RWPE1 (cell line): ENCODE measurements around the gene DCTD.

Source experiments
- CTCF ChIA-PET: fragments of 350-600 bp; sonication (Branson Sonifier 250); formaldehyde crosslinking; extraction: SDS; loops from one replicate; lab custom pipeline; 2021; lab: Yijun Ruan, JAX
- POLR2A ChIA-PET: fragments of 400-600 bp; formaldehyde crosslinking; extraction: SDS; loops from one replicate; lab custom pipeline; 2020; ENCODE audit warnings: antibody characterized with exemption; ENCODE audit not compliant: low non-redundant PET; lab: Yijun Ruan, JAX
- DNase-seq: peaks from one replicate; pipeline ENCODE4 v3.0.0; 2012; ENCODE audit warnings: low spot score
- H3K27ac ChIP-seq: fragments of 450-650 bp; 2 replicates; pipeline ENCODE4 v1.5.1; 2017
- CTCF ChIP-seq: fragments of 450-650 bp; conservative IDR thresholded peaks from 2 replicates; pipeline ENCODE4 v1.5.1; 2017; ENCODE audit warnings: low read depth, mild to moderate bottlenecking

The DCTD gene

GRCh38 chr4:182928061-182928460 is 10.9 kb upstream of the DCTD start:
- ChIA-PET CTCF (no interaction called here), POLR2A (no interaction called here)
- no peak for DNase-seq
- no peak for TF ChIP-seq CTCF
- H3K27ac ChIP-seq = no peak overlapping the region

GRCh38 chr4:182927505-182927904 is 10.3 kb upstream of the DCTD start:
- no peak for TF ChIP-seq CTCF
- H3K27ac ChIP-seq = no peak overlapping the region
- CTCF ChIA-PET = no interaction called here
- DNase-seq = no peak
- POLR2A ChIA-PET = no interaction called here

- CTCF ChIA-PET = interaction anchor here (0.8 to 1.1 kb wide), 2 partner anchors 9 to 12 kb away, joined by 3 read pairs; no protein-coding TSS in a partner anchor
- POLR2A ChIA-PET = no interaction called here
- no peak for DNase-seq
- H3K27ac ChIP-seq = no peak overlapping the region
- TF ChIP-seq CTCF = no peak
These were observed 8.7 kb upstream of the DCTD start for GRCh38 chr4:182925855-182926254.

- DNase-seq = peak; percentile 24
- ChIA-PET POLR2A (no interaction called here), CTCF (interaction anchor here (0.6 to 1.1 kb wide), 4 partner anchors 9 to 1782 kb away, joined by 3 to 6 read pairs (median 3); no protein-coding TSS in a partner anchor)
These were observed 8.1 kb upstream of the DCTD start for GRCh38 chr4:182925298-182925757.

GRCh38 chr4:182924497-182924896 is 7.3 kb upstream of the DCTD start:
- no peak for DNase-seq
- ChIA-PET POLR2A (no interaction called here), CTCF (interaction anchor here (0.6 to 0.7 kb wide), 3 partner anchors 291 to 1782 kb away, joined by 3 to 6 read pairs (median 3); no protein-coding TSS in a partner anchor)
- TF ChIP-seq CTCF = no peak
- H3K27ac ChIP-seq = no peak overlapping the region

More at GRCh38 chr4:182925298-182925757, 8.1 kb upstream of the DCTD start:
- TF ChIP-seq CTCF = 0 out of 2 replicates have a peak, but pooled peaks have one; percentile 25
- H3K27ac ChIP-seq = no peak overlapping the region

GRCh38 chr4:182923796-182924340 is 6.7 kb upstream of the DCTD start:
- no peak overlapping the region for H3K27ac ChIP-seq
- ChIA-PET CTCF (interaction anchor here (0.6 kb wide), 1 partner anchor 35 kb away, joined by 3 read pairs; no protein-coding TSS in a partner anchor), POLR2A (no interaction called here)
- TF ChIP-seq CTCF = no peak
- no peak for DNase-seq
